ENCODE results near the gene AHCTF1.

The AHCTF1 gene

GRCh38 chr1:246797597-246797996 lies 134.2 kb downstream of the AHCTF1 start:
- DNase-seq, result no peak

GRCh38 chr1:246797157-246797556 lies 134.6 kb downstream of the AHCTF1 start:
- no peak for DNase-seq

GRCh38 chr1:246795906-246796694 lies 135.6 kb downstream of the AHCTF1 start:
- DNase-seq, result no peak

- no peak for DNase-seq
Observed at GRCh38 chr1:246794828-246795671, 136.7 kb downstream of the AHCTF1 start.

- DNase-seq, result no peak
Observed at GRCh38 chr1:246794048-246794827, 137.5 kb downstream of the AHCTF1 start.

- DNase-seq, result no peak
Observed at GRCh38 chr1:246793356-246793896, 138.3 kb downstream of the AHCTF1 start.

GRCh38 chr1:246792603-246793002 lies 139.1 kb downstream of the AHCTF1 start:
- DNase-seq, result no peak

GRCh38 chr1:246791303-246791918 lies 140.3 kb downstream of the AHCTF1 start:
- DNase-seq, result no peak

GRCh38 chr1:246790833-246791232 lies 140.9 kb downstream of the AHCTF1 start:
- no peak for DNase-seq

GRCh38 chr1:246790364-246790763 lies 141.4 kb downstream of the AHCTF1 start:
- no peak for DNase-seq

GRCh38 chr1:246789454-246790339 lies 142.1 kb downstream of the AHCTF1 start:
- DNase-seq, result no peak

Measured in cerebellar nuclear complex (tissue), 1 donor.